ENCODE measurements around the gene PPP2R2D. TPM values are rescaled to one million over a fixed set of nuclear protein-coding genes. Genes with fewer than 3 reads are reported as not detected.

Gene PPP2R2D
- total and polyA plus RNA-seq, 7 donors: 18.4 to 44.0 (median 23.8) TPM

DNA sequence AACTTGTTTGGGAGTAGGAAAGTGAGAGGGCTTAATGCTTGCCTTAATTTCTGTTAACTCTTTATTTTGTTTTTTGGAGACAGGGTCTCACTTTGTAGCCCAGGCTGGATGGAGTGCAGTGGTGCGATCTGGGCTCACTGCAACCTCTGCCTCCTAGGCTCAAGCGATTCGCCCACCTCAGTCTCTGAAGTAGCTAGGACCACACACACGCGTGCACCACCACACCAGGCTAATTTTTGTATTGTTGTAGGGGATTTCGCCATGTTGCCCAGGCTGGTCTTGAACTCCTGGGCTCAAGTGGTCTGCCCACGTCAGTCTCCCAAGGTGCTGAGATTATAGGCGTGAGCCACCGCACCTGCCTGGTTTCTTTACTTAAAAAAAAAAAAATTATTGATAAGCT, 1.9 kb downstream of the PPP2R2D start:
- Histone ChIP-seq H3K27me3 (peaks cover 0 to 17% (median 0%) of the 10 kb centered on the region in 3 donors), H3K27ac (no peak overlapping the region), H3K36me3 (no peaks in the 10 kb centered on the region), H3K9me3 (no peaks in the 10 kb centered on the region), H3K4me3 (no peak overlapping the region), H3K4me1 (peaks cover 0 to 59% (median 56%) of the 10 kb centered on the region in 4 donors)
- WGBS, 2 donors: 92 to 94% methylated on average over 9 of the region's 9 CpGs
- TF ChIP-seq POLR2AphosphoS5 (IDR thresholded peaks at IDR 0.05) (no peak), POLR2A (IDR thresholded peaks at IDR 0.05) (no peak)
- peak; percentile 28 for DNase-seq
- intact Hi-C loops (cut with DNase I): loop anchor here (5.0 kb wide), 1 partner anchor 120 kb away; no protein-coding TSS in a partner anchor

DNA sequence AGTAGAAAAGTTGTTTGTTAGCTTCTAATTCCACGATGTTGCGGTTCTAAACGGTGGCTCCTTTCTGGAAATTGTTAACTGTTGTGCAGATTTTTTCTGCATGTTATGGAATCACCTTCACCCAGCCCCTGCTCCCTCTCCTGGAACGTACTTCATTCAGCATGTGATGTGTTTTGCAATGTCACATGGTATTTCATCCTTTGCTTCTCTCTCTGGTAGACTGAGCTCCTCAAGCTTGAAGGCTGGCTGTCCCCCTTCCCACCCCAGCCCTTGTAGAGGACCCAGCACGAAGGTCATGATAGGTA, 4.4 kb downstream of the PPP2R2D start:
- no peaks in the 10 kb centered on the region for H3K27me3 ChIP-seq
- peaks cover 0 to 79% (median 63%) of the 10 kb centered on the region in 4 donors for H3K4me1 ChIP-seq
- WGBS, 2 donors: 83 to 84% methylated on average over 5 of the region's 5 CpGs
- intact Hi-C loops (cut with DNase I): no loop called here
- TF ChIP-seq, protein P1, sequence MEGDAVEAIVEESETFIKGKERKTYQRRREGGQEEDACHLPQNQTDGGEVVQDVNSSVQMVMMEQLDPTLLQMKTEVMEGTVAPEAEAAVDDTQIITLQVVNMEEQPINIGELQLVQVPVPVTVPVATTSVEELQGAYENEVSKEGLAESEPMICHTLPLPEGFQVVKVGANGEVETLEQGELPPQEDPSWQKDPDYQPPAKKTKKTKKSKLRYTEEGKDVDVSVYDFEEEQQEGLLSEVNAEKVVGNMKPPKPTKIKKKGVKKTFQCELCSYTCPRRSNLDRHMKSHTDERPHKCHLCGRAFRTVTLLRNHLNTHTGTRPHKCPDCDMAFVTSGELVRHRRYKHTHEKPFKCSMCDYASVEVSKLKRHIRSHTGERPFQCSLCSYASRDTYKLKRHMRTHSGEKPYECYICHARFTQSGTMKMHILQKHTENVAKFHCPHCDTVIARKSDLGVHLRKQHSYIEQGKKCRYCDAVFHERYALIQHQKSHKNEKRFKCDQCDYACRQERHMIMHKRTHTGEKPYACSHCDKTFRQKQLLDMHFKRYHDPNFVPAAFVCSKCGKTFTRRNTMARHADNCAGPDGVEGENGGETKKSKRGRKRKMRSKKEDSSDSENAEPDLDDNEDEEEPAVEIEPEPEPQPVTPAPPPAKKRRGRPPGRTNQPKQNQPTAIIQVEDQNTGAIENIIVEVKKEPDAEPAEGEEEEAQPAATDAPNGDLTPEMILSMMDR (IDR thresholded peaks at IDR 0.05): no peak
- TF ChIP-seq POLR2A (IDR thresholded peaks at IDR 0.05): no peak
- no peak for TF ChIP-seq POLR2AphosphoS5 (IDR thresholded peaks at IDR 0.05)
- no peak for TF ChIP-seq EP300 (IDR thresholded peaks at IDR 0.05)
- H3K27ac ChIP-seq: no peak overlapping the region
- H3K36me3 ChIP-seq: no peaks in the 10 kb centered on the region
- no peaks in the 10 kb centered on the region for H3K9me3 ChIP-seq
- no peak overlapping the region for H3K4me3 ChIP-seq
- peak; percentile 33 for DNase-seq

- Histone ChIP-seq H3K36me3 (no peaks in the 10 kb centered on the region), H3K9me3 (no peaks in the 10 kb centered on the region), H3K4me3 (no peak overlapping the region), H3K4me1 (peaks cover 0 to 83% (median 62%) of the 10 kb centered on the region in 4 donors), H3K27me3 (no peaks in the 10 kb centered on the region), H3K27ac (no peak overlapping the region)
- WGBS, 2 donors: 81 to 87% methylated on average over 17 of the region's 17 CpGs
- peak; percentile 48 for DNase-seq
- intact Hi-C loops (cut with DNase I): no loop called here
- TF ChIP-seq EP300 (IDR thresholded peaks at IDR 0.05) (no peak), POLR2A (IDR thresholded peaks at IDR 0.05) (no peak), POLR2AphosphoS5 (IDR thresholded peaks at IDR 0.05) (no peak)
- TF ChIP-seq, protein P1 (IDR thresholded peaks at IDR 0.05): no peak
Observed at GRCh38 chr10:131905603-131906268, 4.9 kb downstream of the PPP2R2D start.

- Histone ChIP-seq H3K36me3 (no peaks in the 10 kb centered on the region), H3K27me3 (no peaks in the 10 kb centered on the region), H3K27ac (no peak overlapping the region), H3K9me3 (no peaks in the 10 kb centered on the region), H3K4me1 (peaks cover 0 to 89% (median 64%) of the 10 kb centered on the region in 4 donors), H3K4me3 (no peak overlapping the region)
- no peak for DNase-seq
- WGBS, 2 donors: 84 to 88% methylated on average over 1 of the region's 1 CpG
- TF ChIP-seq POLR2A (IDR thresholded peaks at IDR 0.05): no peak
- no peak for TF ChIP-seq EP300 (IDR thresholded peaks at IDR 0.05)
- TF ChIP-seq, protein P1 (IDR thresholded peaks at IDR 0.05): no peak
- no peak for TF ChIP-seq POLR2AphosphoS5 (IDR thresholded peaks at IDR 0.05)
- intact Hi-C loops (cut with DNase I): no loop called here
Observed at GRCh38 chr10:131906269-131906639, 5.4 kb downstream of the PPP2R2D start.

GRCh38 chr10:131907679-131908078, 6.9 kb downstream of the PPP2R2D start:
- 74 to 86% methylated on average over 8 of the region's 8 CpGs for WGBS, 2 donors
- intact Hi-C loops (cut with DNase I): no loop called here
- peak; percentile 26 for DNase-seq
- no peak overlapping the region for H3K27ac ChIP-seq
- no peak overlapping the region for H3K4me3 ChIP-seq
- no peaks in the 10 kb centered on the region for H3K9me3 ChIP-seq
- TF ChIP-seq POLR2AphosphoS5 (IDR thresholded peaks at IDR 0.05) (no peak), POLR2A (IDR thresholded peaks at IDR 0.05) (no peak), EP300 (IDR thresholded peaks at IDR 0.05) (no peak)
- TF ChIP-seq, protein P1 (IDR thresholded peaks at IDR 0.05): no peak
- H3K27me3 ChIP-seq: no peaks in the 10 kb centered on the region
- H3K4me1 ChIP-seq: peaks cover 0 to 77% (median 54%) of the 10 kb centered on the region in 4 donors
- H3K36me3 ChIP-seq: peaks cover 0 to 5% (median 0%) of the 10 kb centered on the region in 4 donors
